HepG2 (cell line): Measurements from ENCODE around the gene QDPR. TPM values are rescaled to one million over a fixed set of nuclear protein-coding genes. Genes with fewer than 3 reads are reported as not detected.
A peak's percentile ranks its signal among the peaks of the same experiment; 100 is the strongest.

Experiments
- ATAC-seq: fragments of 200-7000 bp; cut with Tn5 transposase; 3 replicates; pipeline ENCODE4 v1.9.1; 2020; ENCODE audit warnings: mild to moderate bottlenecking, moderate library complexity
- BruUV-seq: library from RNA; stranded (reverse); fragments of 400-500 nt; replicated peaks from 2 replicates; lab custom pipeline; 2021; lab: Mats Ljungman, UMichigan
- CTCF ChIA-PET: fragments of 300-600 bp; formaldehyde crosslinking; extraction: SDS; loops from one replicate; lab custom pipeline; 2021; ENCODE audit warnings: low total read pairs, inconsistent platforms, low intra/inter-chr PET ratio; lab: Yijun Ruan, JAX
- POLR2A ChIA-PET: fragments of 350-600 bp; sonication (Branson Sonifier 250); formaldehyde crosslinking; loops from one replicate; lab custom pipeline; 2020; ENCODE audit warnings: antibody characterized with exemption, inconsistent platforms; lab: Yijun Ruan, JAX
- DNase-seq: peaks from one replicate; pipeline ENCODE4 v3.0.0-alpha.2; 2015; ENCODE audit warnings: low spot score
- FAIRE-seq: peaks from 3 replicates; lab custom pipeline; 2011; peaks lifted over from hg19 to GRCh38; lab: Jason Lieb, UNC
- H2AFZ ChIP-seq: one replicate; pipeline ENCODE4 v1.6.1; 2011; ENCODE audit warnings: low read length, inconsistent platforms
- H3K27ac ChIP-seq: fragments of 300-600 bp; 3 replicates; pipeline ENCODE4 v1.8.0; 2011; ENCODE audit warnings: mixed run types, mild to moderate bottlenecking, mixed read lengths, low read length, inconsistent platforms; ENCODE audit not compliant: insufficient read depth; ENCODE audit errors: extremely low read length
- H3K27me3 ChIP-seq, 2 experiments: fragments of 200-600 bp in 1 of 2; 2 replicates in 1 of 2; 3 replicates in 1 of 2; pipeline versions ENCODE4 v1.6.0 to v1.8.0; 2011; ENCODE audit warnings: low read length in 2 of 2, mild to moderate bottlenecking in 2 of 2, moderate library complexity in 2 of 2, inconsistent platforms in 1 of 2; ENCODE audit not compliant: insufficient read depth in 2 of 2, control insufficient read depth in 1 of 2
- H3K36me3 ChIP-seq, 2 experiments: fragments of 200-600 bp in 1 of 2; replicated peaks in 1 of 2; 2 replicates in 1 of 2; 3 replicates in 1 of 2; pipeline versions ENCODE4 v1.5.1 to v1.8.0; 2011; ENCODE audit warnings: low read length in 2 of 2, inconsistent platforms in 1 of 2; ENCODE audit not compliant: insufficient read depth in 2 of 2, control insufficient read depth in 1 of 2
- H3K4me1 ChIP-seq: 2 replicates; pipeline ENCODE4 v1.5.1; 2012; ENCODE audit warnings: low read length, inconsistent platforms; ENCODE audit not compliant: insufficient read depth
- H3K4me2 ChIP-seq: 2 replicates; pipeline ENCODE4 v1.6.0; 2011; ENCODE audit warnings: low read depth, low read length, inconsistent platforms
- H3K4me3 ChIP-seq, 3 experiments: fragments of 200-600 bp in 1 of 3; sonication (generic), shearing (Covaris generic) in 1 of 3; replicated peaks in 1 of 3; 2 replicates each; pipeline ENCODE4 v1.5.1; 2011 to 2016; ENCODE audit warnings: low read length in 3 of 3, inconsistent platforms in 2 of 3, low read depth in 2 of 3, mild to moderate bottlenecking in 2 of 3, control low read depth in 1 of 3, mixed read lengths in 1 of 3; ENCODE audit not compliant: insufficient read depth in 1 of 3
- H3K79me2 ChIP-seq: one replicate; pipeline ENCODE4 v1.6.1; 2011; ENCODE audit warnings: low read length, inconsistent platforms; ENCODE audit not compliant: insufficient read depth
- H3K9ac ChIP-seq: 2 replicates; pipeline ENCODE4 v1.6.0; 2011; ENCODE audit warnings: mild to moderate bottlenecking, low read depth, low read length, inconsistent platforms; ENCODE audit not compliant: insufficient read depth
- H3K9me3 ChIP-seq: 2 replicates; pipeline ENCODE4 v1.5.1; 2012; ENCODE audit warnings: mild to moderate bottlenecking, low read length
- H4K20me1 ChIP-seq: 2 replicates; pipeline ENCODE4 v1.6.0; 2011; ENCODE audit warnings: inconsistent platforms, mild to moderate bottlenecking, low read length, moderate library complexity; ENCODE audit not compliant: insufficient read depth
- ATF7 ChIP-seq, 2 experiments: fragments of 450-650 bp in 1 of 2; sonication (generic) in 1 of 2; formaldehyde crosslinking in 1 of 2; IDR thresholded peaks; 2 replicates each; pipeline versions ENCODE4 v1.4.0 to v1.6.1; 2016 to 2020; ENCODE audit warnings: antibody characterized with exemption in 1 of 2, mild to moderate bottlenecking in 1 of 2, missing genetic modification reagents in 1 of 2
- FOSL2 ChIP-seq: sonication (generic); formaldehyde crosslinking; IDR thresholded peaks from 2 replicates; pipeline ENCODE4 v1.4.0; 2020; ENCODE audit warnings: missing genetic modification reagents
- FOXK2 ChIP-seq: fragments of 450-650 bp; IDR thresholded peaks from 2 replicates; pipeline ENCODE4 v1.6.1; 2016
- KAT2B ChIP-seq: fragments of 150-350 bp; IDR thresholded peaks from 2 replicates; pipeline ENCODE4 v1.6.1; 2014; ENCODE audit warnings: low read depth, low read length, borderline replicate concordance
- RFXAP ChIP-seq: sonication (generic); formaldehyde crosslinking; IDR thresholded peaks from 2 replicates; pipeline ENCODE4 v1.4.0; 2020; ENCODE audit warnings: missing genetic modification reagents, borderline replicate concordance
- RXRA ChIP-seq: sonication (generic); formaldehyde crosslinking; IDR thresholded peaks from 2 replicates; pipeline ENCODE4 v1.5.1; 2020; ENCODE audit warnings: missing genetic modification reagents
- SRSF9 ChIP-seq: fragments of 200-400 bp; formaldehyde crosslinking; IDR thresholded peaks from 2 replicates; pipeline ENCODE4 v1.6.1; 2018; ENCODE audit warnings: borderline replicate concordance, mild to moderate bottlenecking, low read depth, low read length; ENCODE audit not compliant: insufficient read depth, poor library complexity, severe bottlenecking
- ZBTB38 ChIP-seq: sonication (generic); formaldehyde crosslinking; IDR thresholded peaks from 2 replicates; pipeline ENCODE4 v1.5.1; 2020; ENCODE audit warnings: mild to moderate bottlenecking, missing genetic modification reagents
- ZNF841 ChIP-seq: sonication (generic); formaldehyde crosslinking; IDR thresholded peaks from 2 replicates; pipeline ENCODE4 v1.8.1; 2023; ENCODE audit warnings: missing genetic modification reagents, borderline replicate concordance
- WGBS: methylation state at CpG from one replicate; pipeline ENCODE4 v1.1.6; 2017; ENCODE audit warnings: low lambda C conversion rate; 5-methylcytosine and 5-hydroxymethylcytosine counted together
- in situ Hi-C: cut with HindIII; loops from 2 replicates; pipeline ENCODE4 v1.10.0; 2017; ENCODE audit warnings: low pct_unique_long_range_greater_than_20kb; ENCODE audit not compliant: extremely low pct_ligation_motif_present
- intact Hi-C: fragments of 100-400 bp; cut with micrococcal nuclease; formaldehyde crosslinking; loops from one replicate; pipeline ENCODE4 v1.10.0; 2022; ENCODE audit not compliant: unreplicated experiment
- polyA plus RNA-seq, 8 experiments: library from polyadenylated mRNA; depleted of rRNA in 3 of 8; stranded (reverse) in 7 of 8; unstranded in 1 of 8; fragments of >200 nt; fragmentation: Illumina TruSeq in 4 of 8; extraction: Trizol in 4 of 8; gene quantifications; 2 replicates each; pipeline versions ENCODE4 v1.2.1 to v1.2.3, GENCODE V29; 2011 to 2016; ENCODE audit warnings: low read depth in 4 of 8, missing spikeins in 1 of 8, mixed read lengths in 1 of 8; ENCODE audit not compliant: insufficient read depth in 1 of 8
- total RNA-seq, 5 experiments: library from RNA; depleted of rRNA; stranded (reverse); fragments of >200 nt; fragmentation: Illumina TruSeq; extraction: Trizol; gene quantifications; 2 replicates each; pipeline ENCODE4 v1.2.3, GENCODE V29; 2016; ENCODE audit warnings: low read depth in 1 of 5
- TF ChIP-seq, protein P1 (sequence below): IDR thresholded peaks from 2 replicates; pipeline ENCODE4 v1.6.1; 2016; ENCODE audit warnings: low read depth
- TF ChIP-seq, protein P2 (sequence below): sonication (generic); formaldehyde crosslinking; IDR thresholded peaks from 2 replicates; pipeline ENCODE4 v1.4.0; 2020; ENCODE audit warnings: mild to moderate bottlenecking, missing genetic modification reagents
- TF ChIP-seq, protein P3 (sequence below): sonication (generic); formaldehyde crosslinking; IDR thresholded peaks from 2 replicates; pipeline ENCODE4 v1.5.0; 2020; ENCODE audit warnings: mild to moderate bottlenecking, missing genetic modification reagents
- TF ChIP-seq, protein P4 (sequence below): sonication (generic); formaldehyde crosslinking; conservative IDR thresholded peaks from 2 replicates; pipeline ENCODE4 v1.4.0; 2020; ENCODE audit warnings: mild to moderate bottlenecking, missing genetic modification reagents, moderate library complexity

The QDPR gene
- total and polyA plus RNA-seq, 2 of the 13 experiments (the other 11 are each of a cell fraction or from before 2014, with no cell fraction given), result 9.9 to 95.5 TPM

DNA sequence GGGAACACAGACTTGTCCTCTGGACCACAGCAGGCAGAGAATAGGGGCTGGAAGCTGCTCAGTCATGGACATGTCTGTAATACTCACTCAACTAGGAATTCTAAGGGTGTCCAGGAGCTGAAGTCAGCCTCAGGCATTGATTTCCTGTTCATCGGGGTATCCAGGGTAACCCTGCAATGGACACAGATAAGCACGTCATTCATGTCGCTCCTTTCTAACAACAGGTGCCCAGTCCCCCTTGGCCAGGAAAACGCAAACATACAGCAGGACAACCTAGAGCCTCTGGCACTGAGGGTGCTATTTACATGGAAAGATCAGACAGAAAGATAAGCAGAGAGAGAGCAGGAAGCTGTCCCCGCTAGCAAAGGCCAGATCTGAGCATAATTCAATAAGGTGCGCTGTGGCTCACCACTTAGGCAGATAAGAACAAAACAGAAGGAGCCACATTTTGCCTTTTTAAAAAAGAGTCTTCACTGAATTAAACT is 21.3 kb downstream of the QDPR start:
- no peaks in the 10 kb centered on the region for H3K27me3 ChIP-seq
- no peak overlapping the region for H2AFZ ChIP-seq
- CTCF ChIA-PET, result no interaction called here
- peaks cover 43 to 83% of the 10 kb centered on the region in 2 experiments for H3K36me3 ChIP-seq
- H3K79me2 ChIP-seq, result peaks cover 2% of the 10 kb centered on the region
- WGBS, result 9% methylated on average over 6 of the region's 6 CpGs
- in situ Hi-C loops (no loop called here), intact Hi-C loops (loop anchor here (1.0 kb wide), 1 partner anchor 22 kb away; the partner anchor contains the start of gene QDPR)
- no TSS peak for BruUV-seq
- H3K4me2 ChIP-seq, result peak overlapping the region; percentile 41
- H3K27ac ChIP-seq, result peak overlapping the region; percentile 73
- H3K4me1 ChIP-seq, result peaks cover 32% of the 10 kb centered on the region
- no peaks in the 10 kb centered on the region for H3K9me3 ChIP-seq
- DNase-seq, result peak; percentile 88
- peak overlapping the region; percentile 35 for H3K9ac ChIP-seq
- FAIRE-seq, result peak; percentile 86
- POLR2A ChIA-PET, result interaction anchor here (1.7 kb wide), 1 partner anchor 21 kb away, joined by 5 read pairs; the partner anchor contains the start of gene QDPR
- peaks cover 10% of the 10 kb centered on the region; the same call in 1 of the 2 replicates for H4K20me1 ChIP-seq
- no peak overlapping the region for H3K4me3 ChIP-seq
- ATAC-seq, result peak; percentile 94
- TF ChIP-seq, protein P1, sequence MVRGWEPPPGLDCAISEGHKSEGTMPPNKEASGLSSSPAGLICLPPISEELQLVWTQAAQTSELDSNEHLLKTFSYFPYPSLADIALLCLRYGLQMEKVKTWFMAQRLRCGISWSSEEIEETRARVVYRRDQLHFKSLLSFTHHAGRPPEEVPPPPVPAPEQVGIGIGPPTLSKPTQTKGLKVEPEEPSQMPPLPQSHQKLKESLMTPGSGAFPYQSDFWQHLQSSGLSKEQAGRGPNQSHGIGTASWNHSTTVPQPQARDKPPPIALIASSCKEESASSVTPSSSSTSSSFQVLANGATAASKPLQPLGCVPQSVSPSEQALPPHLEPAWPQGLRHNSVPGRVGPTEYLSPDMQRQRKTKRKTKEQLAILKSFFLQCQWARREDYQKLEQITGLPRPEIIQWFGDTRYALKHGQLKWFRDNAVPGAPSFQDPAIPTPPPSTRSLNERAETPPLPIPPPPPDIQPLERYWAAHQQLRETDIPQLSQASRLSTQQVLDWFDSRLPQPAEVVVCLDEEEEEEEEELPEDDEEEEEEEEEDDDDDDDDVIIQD (CRISPR knock-in tag), result peak; percentile 83; the same call in 1 of the 2 replicates
- TF ChIP-seq SRSF9 (no peak), RFXAP (no peak), RXRA (CRISPR knock-in tag) (0 out of 2 replicates have a peak, but pooled peaks have one; percentile 37), KAT2B (no peak), FOSL2 (CRISPR knock-in tag) (peak; percentile 53; the same call in 1 of the 2 replicates), ATF7 (IDR thresholded peaks at IDR 0.05) (no peak), ATF7 (CRISPR knock-in tag; IDR thresholded peaks at IDR 0.05) (no peak), ZBTB38 (CRISPR knock-in tag) (peak; percentile 75; the same call in 1 of the 2 replicates), ZNF841 (CRISPR knock-in tag) (no peak), FOXK2 (peak; percentile 79)
- TF ChIP-seq, protein P2, sequence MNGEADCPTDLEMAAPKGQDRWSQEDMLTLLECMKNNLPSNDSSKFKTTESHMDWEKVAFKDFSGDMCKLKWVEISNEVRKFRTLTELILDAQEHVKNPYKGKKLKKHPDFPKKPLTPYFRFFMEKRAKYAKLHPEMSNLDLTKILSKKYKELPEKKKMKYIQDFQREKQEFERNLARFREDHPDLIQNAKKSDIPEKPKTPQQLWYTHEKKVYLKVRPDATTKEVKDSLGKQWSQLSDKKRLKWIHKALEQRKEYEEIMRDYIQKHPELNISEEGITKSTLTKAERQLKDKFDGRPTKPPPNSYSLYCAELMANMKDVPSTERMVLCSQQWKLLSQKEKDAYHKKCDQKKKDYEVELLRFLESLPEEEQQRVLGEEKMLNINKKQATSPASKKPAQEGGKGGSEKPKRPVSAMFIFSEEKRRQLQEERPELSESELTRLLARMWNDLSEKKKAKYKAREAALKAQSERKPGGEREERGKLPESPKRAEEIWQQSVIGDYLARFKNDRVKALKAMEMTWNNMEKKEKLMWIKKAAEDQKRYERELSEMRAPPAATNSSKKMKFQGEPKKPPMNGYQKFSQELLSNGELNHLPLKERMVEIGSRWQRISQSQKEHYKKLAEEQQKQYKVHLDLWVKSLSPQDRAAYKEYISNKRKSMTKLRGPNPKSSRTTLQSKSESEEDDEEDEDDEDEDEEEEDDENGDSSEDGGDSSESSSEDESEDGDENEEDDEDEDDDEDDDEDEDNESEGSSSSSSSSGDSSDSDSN (CRISPR knock-in tag), result 0 out of 2 replicates have a peak, but pooled peaks have one; percentile 31
- TF ChIP-seq, protein P3, sequence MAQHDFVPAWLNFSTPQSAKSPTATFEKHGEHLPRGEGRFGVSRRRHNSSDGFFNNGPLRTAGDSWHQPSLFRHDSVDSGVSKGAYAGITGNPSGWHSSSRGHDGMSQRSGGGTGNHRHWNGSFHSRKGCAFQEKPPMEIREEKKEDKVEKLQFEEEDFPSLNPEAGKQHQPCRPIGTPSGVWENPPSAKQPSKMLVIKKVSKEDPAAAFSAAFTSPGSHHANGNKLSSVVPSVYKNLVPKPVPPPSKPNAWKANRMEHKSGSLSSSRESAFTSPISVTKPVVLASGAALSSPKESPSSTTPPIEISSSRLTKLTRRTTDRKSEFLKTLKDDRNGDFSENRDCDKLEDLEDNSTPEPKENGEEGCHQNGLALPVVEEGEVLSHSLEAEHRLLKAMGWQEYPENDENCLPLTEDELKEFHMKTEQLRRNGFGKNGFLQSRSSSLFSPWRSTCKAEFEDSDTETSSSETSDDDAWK (CRISPR knock-in tag), result no peak
- TF ChIP-seq, protein P4, sequence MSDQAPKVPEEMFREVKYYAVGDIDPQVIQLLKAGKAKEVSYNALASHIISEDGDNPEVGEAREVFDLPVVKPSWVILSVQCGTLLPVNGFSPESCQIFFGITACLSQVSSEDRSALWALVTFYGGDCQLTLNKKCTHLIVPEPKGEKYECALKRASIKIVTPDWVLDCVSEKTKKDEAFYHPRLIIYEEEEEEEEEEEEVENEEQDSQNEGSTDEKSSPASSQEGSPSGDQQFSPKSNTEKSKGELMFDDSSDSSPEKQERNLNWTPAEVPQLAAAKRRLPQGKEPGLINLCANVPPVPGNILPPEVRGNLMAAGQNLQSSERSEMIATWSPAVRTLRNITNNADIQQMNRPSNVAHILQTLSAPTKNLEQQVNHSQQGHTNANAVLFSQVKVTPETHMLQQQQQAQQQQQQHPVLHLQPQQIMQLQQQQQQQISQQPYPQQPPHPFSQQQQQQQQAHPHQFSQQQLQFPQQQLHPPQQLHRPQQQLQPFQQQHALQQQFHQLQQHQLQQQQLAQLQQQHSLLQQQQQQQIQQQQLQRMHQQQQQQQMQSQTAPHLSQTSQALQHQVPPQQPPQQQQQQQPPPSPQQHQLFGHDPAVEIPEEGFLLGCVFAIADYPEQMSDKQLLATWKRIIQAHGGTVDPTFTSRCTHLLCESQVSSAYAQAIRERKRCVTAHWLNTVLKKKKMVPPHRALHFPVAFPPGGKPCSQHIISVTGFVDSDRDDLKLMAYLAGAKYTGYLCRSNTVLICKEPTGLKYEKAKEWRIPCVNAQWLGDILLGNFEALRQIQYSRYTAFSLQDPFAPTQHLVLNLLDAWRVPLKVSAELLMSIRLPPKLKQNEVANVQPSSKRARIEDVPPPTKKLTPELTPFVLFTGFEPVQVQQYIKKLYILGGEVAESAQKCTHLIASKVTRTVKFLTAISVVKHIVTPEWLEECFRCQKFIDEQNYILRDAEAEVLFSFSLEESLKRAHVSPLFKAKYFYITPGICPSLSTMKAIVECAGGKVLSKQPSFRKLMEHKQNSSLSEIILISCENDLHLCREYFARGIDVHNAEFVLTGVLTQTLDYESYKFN (CRISPR knock-in tag), result peak; percentile 82
